ENCODE results near the gene SLC1A1.

SLC1A1 gene

DNA sequence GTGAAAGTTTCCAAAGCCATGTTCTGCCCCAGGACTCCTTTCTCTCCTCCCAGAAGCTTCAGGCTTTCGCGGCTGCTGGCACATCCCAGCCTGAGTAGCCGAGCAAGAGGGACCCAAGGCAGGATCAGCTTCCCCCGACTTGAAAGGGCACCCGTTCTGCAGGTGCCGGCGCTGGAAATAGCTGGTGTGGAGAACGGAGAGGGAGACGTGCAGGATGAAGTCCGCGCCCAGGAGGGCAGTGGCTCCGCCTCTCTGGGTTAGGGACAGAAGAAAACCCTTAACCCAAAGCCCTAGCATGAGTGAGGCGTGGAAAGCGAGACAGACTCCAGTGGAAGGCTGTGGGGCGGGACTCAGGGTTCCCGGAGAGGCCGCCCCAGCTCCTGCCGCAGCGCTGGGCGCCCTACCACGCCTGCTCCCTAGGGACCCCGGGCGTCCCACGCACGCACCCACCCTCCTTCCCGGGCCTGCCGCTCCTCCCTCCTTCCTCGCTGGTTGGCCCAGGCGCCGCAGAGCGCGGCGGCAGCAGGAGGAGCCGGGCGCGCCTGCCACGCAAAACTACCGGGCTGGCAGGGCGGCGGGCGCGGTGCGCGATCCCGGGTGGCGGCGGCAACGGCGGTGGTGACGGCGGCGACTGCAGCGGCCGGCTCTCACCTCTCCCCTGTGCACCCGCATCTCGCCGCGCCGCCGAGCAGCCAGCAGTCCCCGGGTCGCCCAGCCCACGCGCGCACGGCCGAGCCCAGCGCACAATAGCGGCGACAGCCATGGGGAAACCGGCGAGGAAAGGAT, at the start of gene SLC1A1:
Gene SLC1A1 (plus strand): TSS at position 550 of the 786 bp plus-strand sequence. CDS start 212 bp downstream, at position 762.
- H3K4me3 ChIP-seq (replicated peaks; ENCODE audit: low read depth, low read length) = peak within 1 kb of the TSS; percentile 68
- peak; percentile 60 for DNase-seq (ENCODE audit: low read depth)
- TF ChIP-seq CTCF (IDR thresholded peaks at IDR 0.05; ENCODE audit: low read length, missing control alignments) = no peak

DNA sequence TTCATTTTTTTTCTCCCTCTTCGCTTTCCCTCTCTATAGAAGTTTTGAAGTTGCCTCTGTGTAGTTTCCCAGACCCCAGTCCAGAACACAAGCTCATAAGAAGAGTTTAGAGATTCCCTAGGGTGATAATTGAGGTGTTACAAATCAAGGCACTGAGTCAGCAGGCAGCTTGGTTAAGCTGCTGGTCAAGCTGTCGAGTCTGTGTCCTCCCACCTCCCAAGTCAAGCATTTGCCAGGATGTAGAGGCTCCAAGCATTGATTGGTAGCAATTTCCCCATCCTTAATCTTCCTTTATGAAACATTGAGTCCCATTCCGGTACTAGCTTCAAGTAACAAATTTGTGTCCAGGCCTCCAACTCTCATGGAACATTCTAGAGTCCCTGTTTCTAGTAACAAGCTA, 47.5 kb upstream of the SLC1A1 start:
- no peak overlapping the region for H3K4me3 ChIP-seq (replicated peaks; ENCODE audit: low read depth, low read length)
- TF ChIP-seq CTCF (IDR thresholded peaks at IDR 0.05; ENCODE audit: low read length, missing control alignments) = no peak

DNA sequence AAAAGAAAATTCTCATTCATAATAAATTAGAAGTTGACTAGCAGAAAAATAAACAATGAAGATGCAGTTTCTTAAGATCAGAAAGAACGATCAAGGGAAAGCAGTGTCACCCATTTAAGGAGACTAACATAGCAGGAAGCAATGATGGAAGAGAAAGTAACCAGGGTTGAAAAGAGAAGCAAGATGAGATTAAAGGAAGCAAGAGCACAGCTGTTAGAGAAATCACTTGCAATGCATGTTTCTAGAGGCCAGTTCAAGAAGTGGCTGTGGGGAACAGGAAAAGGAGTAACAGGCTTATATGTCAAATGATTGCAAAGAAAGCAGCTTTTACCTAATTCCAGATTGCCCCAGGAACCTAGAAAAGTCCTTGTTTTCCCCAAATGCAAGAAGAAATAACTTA, 46.8 kb upstream of the SLC1A1 start:
- TF ChIP-seq CTCF (IDR thresholded peaks at IDR 0.05; ENCODE audit: low read length, missing control alignments) = no peak
- DNase-seq (ENCODE audit: low read depth) = no peak
- no peak overlapping the region for H3K4me3 ChIP-seq (replicated peaks; ENCODE audit: low read depth, low read length)

More for the DNA sequence above, 47.5 kb upstream of the SLC1A1 start:
- DNase-seq (ENCODE audit: low read depth) = no peak

DNA sequence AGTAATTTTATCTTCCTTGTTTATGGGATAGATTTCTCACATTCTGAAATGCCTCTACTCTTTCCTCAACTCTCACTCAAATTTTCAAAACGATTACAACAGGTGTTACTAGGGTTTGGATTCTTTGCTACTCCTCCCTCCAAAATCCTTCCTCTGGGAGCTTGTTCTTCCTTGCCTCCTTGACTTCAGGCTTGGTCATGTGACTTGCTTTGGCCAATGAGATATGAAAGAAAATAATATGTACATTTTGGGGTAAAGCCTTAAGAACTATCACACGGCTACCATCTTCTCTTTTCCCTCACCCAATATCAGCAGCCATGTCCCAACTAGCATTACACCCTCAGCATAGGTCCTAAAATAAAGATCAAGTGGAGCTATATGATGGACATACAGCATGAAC, 28.8 kb upstream of the SLC1A1 start:
- no peak for TF ChIP-seq CTCF (IDR thresholded peaks at IDR 0.05; ENCODE audit: low read length, missing control alignments)
- no peak for DNase-seq (ENCODE audit: low read depth)
- no peak overlapping the region for H3K4me3 ChIP-seq (replicated peaks; ENCODE audit: low read depth, low read length)

DNA sequence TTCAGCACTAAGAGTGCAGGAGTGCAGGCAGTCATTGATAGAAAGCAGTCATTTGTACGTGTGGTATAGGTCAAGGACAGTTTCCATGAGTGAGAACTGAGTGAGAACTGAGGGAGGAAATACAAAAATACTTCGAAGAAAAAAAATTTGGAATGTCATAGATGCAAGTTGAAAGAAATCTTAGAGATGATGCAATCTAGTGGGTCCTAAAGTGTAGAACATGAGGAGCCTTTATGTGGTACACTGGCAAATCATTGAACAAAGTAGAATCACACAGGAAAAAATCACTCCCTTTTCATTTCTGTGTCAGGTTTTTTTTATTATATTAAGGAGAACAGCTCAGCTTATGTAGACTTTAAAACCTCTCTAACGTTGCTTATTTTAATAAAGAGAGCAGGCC, 26.4 kb upstream of the SLC1A1 start:
- no peak for TF ChIP-seq CTCF (IDR thresholded peaks at IDR 0.05; ENCODE audit: low read length, missing control alignments)
- peak; percentile 17 for DNase-seq (ENCODE audit: low read depth)
- no peak overlapping the region for H3K4me3 ChIP-seq (replicated peaks; ENCODE audit: low read depth, low read length)

- no peak overlapping the region for H3K4me3 ChIP-seq (replicated peaks; ENCODE audit: low read depth, low read length)
- TF ChIP-seq CTCF (IDR thresholded peaks at IDR 0.05; ENCODE audit: low read length, missing control alignments) = no peak
- no peak for DNase-seq (ENCODE audit: low read depth)
These were observed 25.3 kb upstream of the SLC1A1 start for GRCh38 chr9:4464911-4465513.
